Cardiac muscle cell (in vitro differentiated cells and primary cell): ENCODE measurements around the gene SLC16A7. TPM values are rescaled to one million over a fixed set of nuclear protein-coding genes. Genes with fewer than 3 reads are reported as not detected.

Source experiments
- DNase-seq, 2 donors: peaks; one replicate each; pipeline versions ENCODE4 v3.0.0 to v3.0.0-alpha.2; 2010 to 2017; ENCODE audit warnings: low read depth in 1 of 2, low spot score in 1 of 2
- H3K27ac ChIP-seq: fragments of 200-600 bp; sonication (generic); 2 replicates; pipeline ENCODE4 v1.5.1; 2016
- H3K27me3 ChIP-seq: fragments of 200-600 bp; sonication (generic); 2 replicates; pipeline ENCODE4 v1.6.0; 2016; ENCODE audit warnings: control low read depth
- H3K36me3 ChIP-seq: fragments of 200-600 bp; sonication (generic); 2 replicates; pipeline ENCODE4 v1.5.1; 2016; ENCODE audit warnings: control low read depth
- H3K4me1 ChIP-seq: fragments of 200-600 bp; sonication (generic); 2 replicates; pipeline ENCODE4 v1.8.1; 2017; ENCODE audit warnings: low read depth, mild to moderate bottlenecking, mixed run types
- H3K4me3 ChIP-seq: fragments of 200-600 bp; sonication (generic); 2 replicates; pipeline ENCODE4 v1.5.1; 2016; ENCODE audit warnings: mild to moderate bottlenecking
- H3K9me3 ChIP-seq: fragments of 200-600 bp; sonication (generic); 2 replicates; pipeline ENCODE4 v1.5.1; 2017; ENCODE audit warnings: low read depth, mild to moderate bottlenecking, control low read depth
- CTCF ChIP-seq: IDR thresholded peaks from 2 replicates; pipeline ENCODE4 v1.5.1; 2012; ENCODE audit warnings: low read depth, mild to moderate bottlenecking, low read length
- polyA plus RNA-seq: library from polyadenylated mRNA; unstranded; fragments of >200 nt; fragmentation: Nextera tagmentation; extraction: Ambion mirVana; gene quantifications from 2 replicates; pipeline ENCODE4 v1.2.1, GENCODE V29; 2016
- total RNA-seq: library from RNA; depleted of rRNA; stranded (reverse); fragments of >200 nt; gene quantifications from 2 replicates; pipeline ENCODE4 v1.2.3, GENCODE V29; 2016

Gene SLC16A7
- total and polyA plus RNA-seq, 2 experiments from 2014 or later: 2.4 to 5.3 TPM

- peak; percentile 81 for TF ChIP-seq CTCF
- Histone ChIP-seq H3K4me3 (no peak overlapping the region), H3K27ac (no peak overlapping the region), H3K4me1 (no peaks in the 10 kb centered on the region), H3K36me3 (no peaks in the 10 kb centered on the region), H3K9me3 (no peaks in the 10 kb centered on the region), H3K27me3 (no peaks in the 10 kb centered on the region)
- peak; percentile 56 to 62 for DNase-seq
Measured at GRCh38 chr12:59808317-59808910, 212.6 kb downstream of the SLC16A7 start.

DNA sequence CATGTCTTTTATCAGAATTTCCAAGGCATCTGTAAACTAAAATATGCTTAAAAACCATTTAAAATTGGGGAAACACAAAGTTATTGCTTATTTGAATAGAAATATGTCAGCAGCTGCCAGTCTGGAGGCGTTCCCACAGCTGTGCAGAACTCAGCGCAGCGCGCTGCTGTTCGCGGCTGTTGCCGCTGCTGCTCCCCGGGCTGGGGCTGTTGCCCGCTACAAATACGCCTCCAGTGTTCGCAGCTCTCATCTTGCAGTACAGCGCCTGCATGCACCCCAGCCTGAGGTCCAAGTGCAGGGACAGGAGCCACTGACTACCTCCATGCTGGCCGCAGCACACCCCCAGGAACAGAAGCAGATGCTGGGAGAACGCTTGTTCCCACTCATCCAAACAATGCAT lies 216.2 kb downstream of the SLC16A7 start:
- Histone ChIP-seq H3K4me3 (no peak overlapping the region), H3K4me1 (no peaks in the 10 kb centered on the region), H3K9me3 (no peaks in the 10 kb centered on the region), H3K27me3 (no peaks in the 10 kb centered on the region), H3K36me3 (no peaks in the 10 kb centered on the region), H3K27ac (no peak overlapping the region)
- no peak for TF ChIP-seq CTCF
- DNase-seq: no peak

DNA sequence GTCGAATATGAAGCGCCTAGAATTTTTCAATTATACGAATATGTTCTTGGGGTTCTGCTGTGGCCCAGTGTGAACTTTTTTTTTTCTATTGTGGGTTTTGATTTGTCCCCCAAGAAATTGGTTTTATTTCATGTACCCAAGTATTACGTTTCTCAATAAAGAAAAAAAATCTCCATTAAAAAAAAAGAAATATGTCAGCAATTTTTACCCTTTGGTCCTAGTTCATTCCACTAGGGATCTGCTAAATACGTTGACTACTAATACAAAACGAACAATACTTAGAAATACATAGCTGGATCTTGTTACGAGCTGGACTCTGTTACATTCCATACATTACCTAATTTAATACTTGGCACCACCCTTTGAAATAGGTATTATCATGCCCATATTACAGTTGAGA lies 216.9 kb downstream of the SLC16A7 start:
- H3K27ac ChIP-seq: no peak overlapping the region
- no peak overlapping the region for H3K4me3 ChIP-seq
- no peaks in the 10 kb centered on the region for H3K4me1 ChIP-seq
- no peaks in the 10 kb centered on the region for H3K9me3 ChIP-seq
- H3K27me3 ChIP-seq: no peaks in the 10 kb centered on the region
- no peak for TF ChIP-seq CTCF
- DNase-seq: no peak
- H3K36me3 ChIP-seq: no peaks in the 10 kb centered on the region

GRCh38 chr12:59820594-59821011 lies 224.8 kb downstream of the SLC16A7 start:
- H3K4me3 ChIP-seq: no peak overlapping the region
- H3K27ac ChIP-seq: no peak overlapping the region
- no peaks in the 10 kb centered on the region for H3K27me3 ChIP-seq
- TF ChIP-seq CTCF: no peak
- no peaks in the 10 kb centered on the region for H3K36me3 ChIP-seq
- H3K4me1 ChIP-seq: no peaks in the 10 kb centered on the region
- DNase-seq: no peak
- H3K9me3 ChIP-seq: no peaks in the 10 kb centered on the region

- H3K4me3 ChIP-seq: no peak overlapping the region
- H3K36me3 ChIP-seq: no peaks in the 10 kb centered on the region
- H3K9me3 ChIP-seq: no peaks in the 10 kb centered on the region
- no peaks in the 10 kb centered on the region for H3K4me1 ChIP-seq
- no peak for DNase-seq
- no peak overlapping the region for H3K27ac ChIP-seq
- no peak for TF ChIP-seq CTCF
- no peaks in the 10 kb centered on the region for H3K27me3 ChIP-seq
Measured at GRCh38 chr12:59823567-59823966, 227.7 kb downstream of the SLC16A7 start.
